Measurements from ENCODE around the gene LAMB3.

- TF ChIP-seq CTCF (IDR thresholded peaks at IDR 0.05 in 8 of 11, conservative IDR thresholded peaks at IDR 0.05 in 3 of 11) (no peak), POLR2AphosphoS5 (IDR thresholded peaks at IDR 0.05) (no peak)
These were observed 39.4 kb downstream of the LAMB3 start for GRCh38 chr1:209612646-209613399.

Measured in spleen (tissue), 7 donors.